GM15510 (cell line): ENCODE measurements around the gene TUBB4B.
A peak's percentile ranks its signal among the peaks of the same experiment; 100 is the strongest.

Source experiments
- POLR2A ChIP-seq: IDR thresholded peaks from 3 replicates; pipeline ENCODE4 v1.6.1; 2011; ENCODE audit warnings: borderline replicate concordance; ENCODE audit not compliant: insufficient read length; ENCODE audit errors: extremely low read depth

Gene TUBB4B

GRCh38 chr9:137265496-137266161, 24.5 kb downstream of the TUBB4B start:
- TF ChIP-seq POLR2A = no peak

GRCh38 chr9:137266162-137266527, 25.1 kb downstream of the TUBB4B start:
- TF ChIP-seq POLR2A = no peak

- no peak for TF ChIP-seq POLR2A
Observed at GRCh38 chr9:137266585-137267453, 25.7 kb downstream of the TUBB4B start.

GRCh38 chr9:137267933-137268355, 26.9 kb downstream of the TUBB4B start:
- no peak for TF ChIP-seq POLR2A

- TF ChIP-seq POLR2A = no peak
Observed at GRCh38 chr9:137268538-137269201, 27.6 kb downstream of the TUBB4B start.

- peak; percentile 36 for TF ChIP-seq POLR2A
Observed at GRCh38 chr9:137269231-137269772, 28.2 kb downstream of the TUBB4B start.

- TF ChIP-seq POLR2A = no peak
Observed at GRCh38 chr9:137270929-137271695, 30.0 kb downstream of the TUBB4B start.

- no peak for TF ChIP-seq POLR2A
Observed at GRCh38 chr9:137271696-137272076, 30.6 kb downstream of the TUBB4B start.

GRCh38 chr9:137272241-137273094, 31.4 kb downstream of the TUBB4B start:
- TF ChIP-seq POLR2A = no peak

GRCh38 chr9:137273095-137273490, 32.0 kb downstream of the TUBB4B start:
- TF ChIP-seq POLR2A = no peak

GRCh38 chr9:137273611-137274320, 32.7 kb downstream of the TUBB4B start:
- no peak for TF ChIP-seq POLR2A

GRCh38 chr9:137275203-137275587, 34.1 kb downstream of the TUBB4B start:
- no peak for TF ChIP-seq POLR2A
